Thyroid gland (tissue), 4 donors: ENCODE data around the gene PRTFDC1.

ENCODE experiments used
- POLR2A ChIP-seq, 2 donors: fragments of 450-650 bp; IDR thresholded peaks; one replicate each; pipeline ENCODE4 v1.6.1; 2017; ENCODE audit warnings: antibody characterized with exemption in 2 of 2, mild to moderate bottlenecking in 2 of 2, moderate library complexity in 1 of 2
- TF ChIP-seq, protein P1 (sequence below), 6 experiments: fragments of 200-600 bp in 3 of 6; fragments of 450-650 bp in 3 of 6; sonication (generic) in 3 of 6; IDR thresholded peaks; one replicate each; pipeline ENCODE4 v1.5.1; 2016 to 2019; ENCODE audit warnings: antibody characterized with exemption in 6 of 6, mild to moderate bottlenecking in 2 of 6, inconsistent platforms in 1 of 6, moderate library complexity in 1 of 6

DNA sequence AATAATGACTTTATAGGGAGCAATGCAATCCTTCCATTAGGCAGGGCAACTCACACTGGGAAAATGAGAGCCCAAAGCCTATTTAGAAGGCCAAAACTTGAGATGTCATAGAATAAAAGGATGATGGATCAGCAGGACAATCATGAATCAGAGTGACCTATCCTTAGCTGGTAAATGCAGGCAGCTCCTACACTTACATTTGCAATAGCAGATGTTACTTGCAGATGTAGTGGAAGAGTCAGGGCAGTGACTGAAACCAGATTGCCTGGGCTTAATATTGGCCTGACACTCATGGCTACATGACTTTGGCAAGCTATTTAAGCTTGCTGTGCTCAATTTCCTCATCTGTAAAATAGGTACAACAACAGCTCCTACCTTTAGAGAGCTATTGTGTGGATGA is 98.7 kb downstream of the PRTFDC1 start:
- TF ChIP-seq, protein P1, sequence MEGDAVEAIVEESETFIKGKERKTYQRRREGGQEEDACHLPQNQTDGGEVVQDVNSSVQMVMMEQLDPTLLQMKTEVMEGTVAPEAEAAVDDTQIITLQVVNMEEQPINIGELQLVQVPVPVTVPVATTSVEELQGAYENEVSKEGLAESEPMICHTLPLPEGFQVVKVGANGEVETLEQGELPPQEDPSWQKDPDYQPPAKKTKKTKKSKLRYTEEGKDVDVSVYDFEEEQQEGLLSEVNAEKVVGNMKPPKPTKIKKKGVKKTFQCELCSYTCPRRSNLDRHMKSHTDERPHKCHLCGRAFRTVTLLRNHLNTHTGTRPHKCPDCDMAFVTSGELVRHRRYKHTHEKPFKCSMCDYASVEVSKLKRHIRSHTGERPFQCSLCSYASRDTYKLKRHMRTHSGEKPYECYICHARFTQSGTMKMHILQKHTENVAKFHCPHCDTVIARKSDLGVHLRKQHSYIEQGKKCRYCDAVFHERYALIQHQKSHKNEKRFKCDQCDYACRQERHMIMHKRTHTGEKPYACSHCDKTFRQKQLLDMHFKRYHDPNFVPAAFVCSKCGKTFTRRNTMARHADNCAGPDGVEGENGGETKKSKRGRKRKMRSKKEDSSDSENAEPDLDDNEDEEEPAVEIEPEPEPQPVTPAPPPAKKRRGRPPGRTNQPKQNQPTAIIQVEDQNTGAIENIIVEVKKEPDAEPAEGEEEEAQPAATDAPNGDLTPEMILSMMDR (IDR thresholded peaks at IDR 0.05), result no peak
- TF ChIP-seq POLR2A (IDR thresholded peaks at IDR 0.05), result no peak
